Islet precursor cell (in vitro differentiated cells): ENCODE data around the gene CACTIN.
"Not testable (repeated sequence)": the region's sequence is repeated elsewhere in the genome, so short reads cannot be mapped to it uniquely, and the experiment has no call there.

Source experiments
- DNase-seq: peaks from one replicate; pipeline ENCODE4 v3.0.0-alpha.2; 2018

The CACTIN gene

GRCh38 chr19:3645726-3646125 lies 19.1 kb upstream of the CACTIN start:
- DNase-seq: no peak

GRCh38 chr19:3645067-3645396 lies 18.4 kb upstream of the CACTIN start:
- DNase-seq: no peak

GRCh38 chr19:3644351-3645066 lies 17.9 kb upstream of the CACTIN start:
- DNase-seq: no peak

DNA sequence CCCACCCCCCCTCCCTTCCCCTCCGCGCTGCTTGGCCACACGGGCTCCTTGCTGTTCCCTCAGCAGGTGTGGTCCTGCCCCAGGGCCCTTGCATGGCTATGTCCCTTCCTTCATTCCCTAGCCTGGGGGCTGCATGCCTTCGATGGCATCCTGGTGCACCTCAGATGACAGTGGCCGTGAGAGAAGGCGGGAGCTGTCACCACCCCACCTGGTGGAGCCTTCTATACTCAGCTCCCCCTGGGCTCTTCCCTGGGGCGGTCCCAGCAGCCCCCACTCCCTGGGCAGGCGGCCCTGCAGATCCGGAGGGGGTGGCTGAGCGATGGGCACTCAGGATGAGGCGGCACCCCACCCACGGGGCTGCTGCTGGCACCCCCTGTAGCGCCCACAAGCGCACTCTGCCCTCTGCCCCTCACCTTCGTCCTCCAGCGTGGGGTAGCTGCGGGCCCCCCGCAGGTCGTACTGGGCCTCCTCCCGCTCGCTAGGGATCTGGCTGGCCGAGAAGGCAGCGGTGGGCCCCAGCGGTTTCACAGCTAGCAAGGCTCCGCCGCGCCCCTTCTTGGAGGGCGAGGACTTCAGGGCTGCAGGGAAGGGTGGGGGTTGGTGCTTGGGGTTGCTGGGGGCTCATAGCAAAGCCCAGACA lies 17.2 kb upstream of the CACTIN start:
- DNase-seq: no peak

DNA sequence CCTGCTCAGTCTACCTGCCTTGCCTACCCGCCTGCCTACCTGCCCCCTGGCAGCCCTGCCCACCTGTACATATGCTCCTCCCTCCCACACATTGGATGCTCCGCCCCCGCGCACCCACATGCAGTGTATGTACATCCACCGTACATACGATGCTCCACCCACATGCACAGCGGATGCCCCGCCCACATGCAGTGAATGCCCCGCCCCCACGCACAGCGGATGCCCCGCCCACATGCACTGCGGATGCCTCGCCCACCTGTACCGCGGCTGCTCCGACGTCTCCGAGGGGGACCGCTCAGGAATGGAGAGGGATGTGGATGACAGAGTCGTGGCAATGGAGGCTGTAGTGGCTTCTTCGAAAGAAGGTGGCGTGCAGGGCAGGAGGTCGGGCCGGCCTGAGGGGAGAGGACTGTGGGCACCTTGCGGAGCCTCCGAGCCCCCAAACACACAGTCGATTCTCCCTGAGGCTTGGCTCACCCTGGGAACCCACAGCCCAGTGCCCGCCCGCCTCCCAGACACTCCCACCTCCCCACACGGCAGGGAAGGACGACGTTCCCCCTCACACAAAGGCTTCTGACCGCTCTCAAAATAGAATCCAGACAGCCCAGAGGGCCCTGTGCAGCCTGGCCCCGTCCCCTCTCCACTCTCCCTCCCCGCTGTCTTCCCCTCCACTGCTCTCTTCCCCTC lies 16.5 kb upstream of the CACTIN start:
- peak; percentile 70 for DNase-seq

- no peak for DNase-seq
Measured at GRCh38 chr19:3642296-3642695, 15.7 kb upstream of the CACTIN start.

DNA sequence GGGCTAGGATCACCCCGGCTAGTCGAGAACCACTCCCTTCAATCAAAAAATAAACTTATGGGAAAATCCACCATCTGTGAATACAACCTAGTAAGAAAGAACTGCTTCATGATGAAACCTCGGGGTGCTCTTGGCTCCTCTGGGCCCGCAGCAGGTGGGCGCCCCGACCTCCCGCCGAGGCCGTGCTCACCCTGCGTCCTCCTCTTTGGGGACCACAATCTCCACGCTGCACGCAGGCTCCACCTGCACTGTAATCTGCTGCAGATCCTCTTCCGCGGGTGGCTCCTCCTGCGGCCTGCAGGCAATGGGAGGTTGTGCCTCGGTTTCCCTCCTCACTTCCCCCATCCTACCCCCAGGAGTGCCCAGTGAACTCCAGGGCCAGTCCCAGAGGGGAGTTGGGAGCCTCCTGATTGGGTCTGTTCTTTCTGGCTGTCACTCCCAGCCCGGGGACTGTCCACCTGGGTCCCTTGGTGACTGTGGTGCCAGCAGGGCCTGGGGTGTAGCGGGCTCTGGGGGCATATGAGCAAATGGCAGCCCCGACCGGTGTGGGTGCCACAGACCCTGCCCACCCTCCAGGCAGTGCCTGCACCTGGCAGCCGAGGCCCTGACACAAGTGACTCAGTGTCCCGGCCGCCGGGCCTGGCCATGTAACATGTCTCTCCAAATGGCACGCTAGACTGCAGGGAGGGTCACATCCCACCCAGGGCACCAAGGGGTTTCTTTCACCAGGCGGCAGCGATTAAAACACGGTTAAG lies 15.1 kb upstream of the CACTIN start:
- DNase-seq: no peak

GRCh38 chr19:3639479-3639878 lies 12.9 kb upstream of the CACTIN start:
- no peak for DNase-seq

GRCh38 chr19:3638208-3639193 lies 11.9 kb upstream of the CACTIN start:
- DNase-seq: no peak

- no peak for DNase-seq
Measured at GRCh38 chr19:3637621-3638020, 11.0 kb upstream of the CACTIN start.

DNA sequence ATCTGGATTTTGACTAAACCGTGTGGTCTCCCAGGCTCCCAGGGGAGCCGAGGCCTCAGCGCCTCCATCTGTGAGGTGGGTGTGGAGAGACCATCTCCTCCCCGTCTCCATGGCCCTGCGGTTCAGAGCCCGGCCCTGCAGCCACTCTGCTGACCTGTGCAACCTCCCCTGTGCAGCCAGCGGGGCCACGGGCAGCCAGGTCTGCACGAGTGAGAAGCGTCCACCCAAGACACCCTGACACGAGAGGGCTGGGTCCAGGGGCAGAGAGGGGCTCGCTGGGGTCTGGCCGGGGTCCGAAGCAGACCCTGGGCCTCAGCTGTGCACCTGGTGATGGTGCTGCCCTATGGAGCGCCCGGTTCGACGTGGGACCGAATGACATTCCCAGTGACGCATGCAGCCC lies 10.4 kb upstream of the CACTIN start:
- no peak for DNase-seq

- DNase-seq: no peak
Measured at GRCh38 chr19:3636506-3636905, 9.9 kb upstream of the CACTIN start.

DNA sequence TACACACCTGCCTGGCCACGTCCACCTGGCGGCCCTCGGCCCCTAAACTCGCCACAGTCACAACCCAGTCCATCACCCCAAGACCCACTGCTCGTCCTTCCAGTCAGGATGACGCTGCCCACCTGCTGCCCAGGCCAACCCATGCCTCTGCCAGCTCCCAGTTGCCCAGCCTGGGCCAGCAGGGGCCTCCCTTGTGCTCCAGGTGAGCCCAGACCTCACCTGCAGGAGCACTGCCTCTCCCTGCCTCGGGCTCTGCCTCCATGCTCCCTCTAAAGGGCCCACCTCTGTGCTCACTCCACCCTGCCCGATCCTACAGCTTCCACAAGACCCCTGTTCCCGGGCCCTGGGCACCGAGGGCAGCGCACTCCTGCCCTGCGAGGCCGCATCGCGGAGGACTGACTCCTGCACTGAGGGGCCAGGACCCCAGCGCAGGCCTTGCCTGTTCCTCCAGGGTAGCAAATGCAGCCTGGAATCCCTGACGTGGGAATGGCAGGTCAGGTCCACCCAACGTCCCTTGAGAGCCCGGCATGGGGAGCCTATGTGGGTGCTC lies 8.0 kb upstream of the CACTIN start:
- no peak for DNase-seq

- DNase-seq: no peak
Measured at GRCh38 chr19:3633559-3633988, 7.0 kb upstream of the CACTIN start.

GRCh38 chr19:3632739-3633558 lies 6.4 kb upstream of the CACTIN start:
- DNase-seq: no peak

GRCh38 chr19:3632098-3632497 lies 5.5 kb upstream of the CACTIN start:
- no peak for DNase-seq

GRCh38 chr19:3631053-3631861 lies 4.7 kb upstream of the CACTIN start:
- no peak for DNase-seq

DNA sequence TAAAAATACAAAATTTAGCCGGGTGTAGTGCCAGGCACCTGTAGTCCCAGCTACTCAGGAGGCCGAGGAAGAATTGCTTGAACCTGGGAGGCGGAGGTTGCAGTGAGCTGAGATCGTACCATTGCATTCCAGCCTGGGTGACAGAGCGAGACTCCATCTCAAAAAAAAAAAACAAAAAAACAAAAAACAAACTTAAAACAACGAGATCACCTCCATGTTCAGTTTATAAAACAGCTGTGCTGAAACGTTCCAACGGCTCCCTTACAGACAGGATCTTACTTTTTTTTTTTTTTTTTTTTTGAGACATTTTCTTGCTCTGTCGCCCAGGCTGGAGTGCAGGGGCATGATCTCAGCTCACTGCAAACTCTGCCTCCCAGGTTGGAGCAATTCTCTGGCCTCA lies 2.2 kb upstream of the CACTIN start:
- DNase-seq: not testable (repeated sequence)

GRCh38 chr19:3627351-3627723 lies 747 bp upstream of the CACTIN start:
- DNase-seq: no peak

- DNase-seq: no peak
Measured at GRCh38 chr19:3625996-3626472, 556 bp downstream of the CACTIN start.
